ENCODE data around the gene SSR3. TPM values are rescaled to one million over a fixed set of nuclear protein-coding genes. Genes with fewer than 3 reads are reported as not detected.

The SSR3 gene
- total and polyA plus RNA-seq, 9 of the 15 experiments (the other 6 are each of a cell fraction or from before 2014, with no cell fraction given) = 104 to 464 (median 307) TPM

DNA sequence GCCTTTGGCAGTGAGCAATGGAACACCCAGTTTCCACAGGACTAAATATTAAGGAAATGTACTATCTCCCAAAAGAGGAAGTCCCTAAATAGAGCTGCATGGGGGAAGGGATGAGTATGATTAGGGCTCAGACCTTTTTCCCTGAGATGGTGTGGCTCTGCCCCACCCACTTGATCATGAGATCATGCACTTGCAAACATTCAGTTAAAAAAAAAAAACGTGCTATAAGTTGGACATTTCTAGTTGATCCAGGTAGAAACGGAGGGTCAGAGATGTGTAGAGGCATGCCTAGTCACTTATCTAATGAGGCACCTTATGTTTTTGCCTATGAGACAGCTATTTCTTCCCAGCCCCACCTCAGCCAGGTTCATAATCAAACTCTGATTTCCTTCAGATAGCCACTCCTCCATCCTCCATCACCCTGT, 24.5 kb upstream of the SSR3 start (continued):
- TF ChIP-seq, protein P1, sequence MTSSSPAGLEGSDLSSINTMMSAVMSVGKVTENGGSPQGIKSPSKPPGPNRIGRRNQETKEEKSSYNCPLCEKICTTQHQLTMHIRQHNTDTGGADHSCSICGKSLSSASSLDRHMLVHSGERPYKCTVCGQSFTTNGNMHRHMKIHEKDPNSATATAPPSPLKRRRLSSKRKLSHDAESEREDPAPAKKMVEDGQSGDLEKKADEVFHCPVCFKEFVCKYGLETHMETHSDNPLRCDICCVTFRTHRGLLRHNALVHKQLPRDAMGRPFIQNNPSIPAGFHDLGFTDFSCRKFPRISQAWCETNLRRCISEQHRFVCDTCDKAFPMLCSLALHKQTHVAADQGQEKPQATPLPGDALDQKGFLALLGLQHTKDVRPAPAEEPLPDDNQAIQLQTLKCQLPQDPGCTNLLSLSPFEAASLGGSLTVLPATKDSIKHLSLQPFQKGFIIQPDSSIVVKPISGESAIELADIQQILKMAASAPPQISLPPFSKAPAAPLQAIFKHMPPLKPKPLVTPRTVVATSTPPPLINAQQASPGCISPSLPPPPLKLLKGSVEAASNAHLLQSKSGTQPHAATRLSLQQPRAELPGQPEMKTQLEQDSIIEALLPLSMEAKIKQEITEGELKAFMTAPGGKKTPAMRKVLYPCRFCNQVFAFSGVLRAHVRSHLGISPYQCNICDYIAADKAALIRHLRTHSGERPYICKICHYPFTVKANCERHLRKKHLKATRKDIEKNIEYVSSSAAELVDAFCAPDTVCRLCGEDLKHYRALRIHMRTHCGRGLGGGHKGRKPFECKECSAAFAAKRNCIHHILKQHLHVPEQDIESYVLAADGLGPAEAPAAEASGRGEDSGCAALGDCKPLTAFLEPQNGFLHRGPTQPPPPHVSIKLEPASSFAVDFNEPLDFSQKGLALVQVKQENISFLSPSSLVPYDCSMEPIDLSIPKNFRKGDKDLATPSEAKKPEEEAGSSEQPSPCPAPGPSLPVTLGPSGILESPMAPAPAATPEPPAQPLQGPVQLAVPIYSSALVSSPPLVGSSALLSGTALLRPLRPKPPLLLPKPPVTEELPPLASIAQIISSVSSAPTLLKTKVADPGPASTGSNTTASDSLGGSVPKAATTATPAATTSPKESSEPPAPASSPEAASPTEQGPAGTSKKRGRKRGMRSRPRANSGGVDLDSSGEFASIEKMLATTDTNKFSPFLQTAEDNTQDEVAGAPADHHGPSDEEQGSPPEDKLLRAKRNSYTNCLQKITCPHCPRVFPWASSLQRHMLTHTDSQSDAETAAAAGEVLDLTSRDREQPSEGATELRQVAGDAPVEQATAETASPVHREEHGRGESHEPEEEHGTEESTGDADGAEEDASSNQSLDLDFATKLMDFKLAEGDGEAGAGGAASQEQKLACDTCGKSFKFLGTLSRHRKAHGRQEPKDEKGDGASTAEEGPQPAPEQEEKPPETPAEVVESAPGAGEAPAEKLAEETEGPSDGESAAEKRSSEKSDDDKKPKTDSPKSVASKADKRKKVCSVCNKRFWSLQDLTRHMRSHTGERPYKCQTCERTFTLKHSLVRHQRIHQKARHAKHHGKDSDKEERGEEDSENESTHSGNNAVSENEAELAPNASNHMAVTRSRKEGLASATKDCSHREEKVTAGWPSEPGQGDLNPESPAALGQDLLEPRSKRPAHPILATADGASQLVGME (CRISPR knock-in tag; IDR thresholded peaks at IDR 0.05) = no peak
- no peak for TF ChIP-seq NR3C1 (CRISPR knock-in tag; IDR thresholded peaks at IDR 0.05)
- TF ChIP-seq KLF13 (tag; IDR thresholded peaks at IDR 0.05; ENCODE audit: borderline replicate concordance, low read depth) = peak; percentile 69; the same call in 1 of the 2 replicates
- no peak for TF ChIP-seq SREBF1 (IDR thresholded peaks at IDR 0.05; ENCODE audit: borderline replicate concordance, low read depth, low read length)
- TF ChIP-seq, protein P2, sequence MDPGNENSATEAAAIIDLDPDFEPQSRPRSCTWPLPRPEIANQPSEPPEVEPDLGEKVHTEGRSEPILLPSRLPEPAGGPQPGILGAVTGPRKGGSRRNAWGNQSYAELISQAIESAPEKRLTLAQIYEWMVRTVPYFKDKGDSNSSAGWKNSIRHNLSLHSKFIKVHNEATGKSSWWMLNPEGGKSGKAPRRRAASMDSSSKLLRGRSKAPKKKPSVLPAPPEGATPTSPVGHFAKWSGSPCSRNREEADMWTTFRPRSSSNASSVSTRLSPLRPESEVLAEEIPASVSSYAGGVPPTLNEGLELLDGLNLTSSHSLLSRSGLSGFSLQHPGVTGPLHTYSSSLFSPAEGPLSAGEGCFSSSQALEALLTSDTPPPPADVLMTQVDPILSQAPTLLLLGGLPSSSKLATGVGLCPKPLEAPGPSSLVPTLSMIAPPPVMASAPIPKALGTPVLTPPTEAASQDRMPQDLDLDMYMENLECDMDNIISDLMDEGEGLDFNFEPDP (CRISPR knock-in tag; IDR thresholded peaks at IDR 0.05) = no peak
- TF ChIP-seq ADNP (tag; IDR thresholded peaks at IDR 0.05) = no peak
- TF ChIP-seq, protein P3, sequence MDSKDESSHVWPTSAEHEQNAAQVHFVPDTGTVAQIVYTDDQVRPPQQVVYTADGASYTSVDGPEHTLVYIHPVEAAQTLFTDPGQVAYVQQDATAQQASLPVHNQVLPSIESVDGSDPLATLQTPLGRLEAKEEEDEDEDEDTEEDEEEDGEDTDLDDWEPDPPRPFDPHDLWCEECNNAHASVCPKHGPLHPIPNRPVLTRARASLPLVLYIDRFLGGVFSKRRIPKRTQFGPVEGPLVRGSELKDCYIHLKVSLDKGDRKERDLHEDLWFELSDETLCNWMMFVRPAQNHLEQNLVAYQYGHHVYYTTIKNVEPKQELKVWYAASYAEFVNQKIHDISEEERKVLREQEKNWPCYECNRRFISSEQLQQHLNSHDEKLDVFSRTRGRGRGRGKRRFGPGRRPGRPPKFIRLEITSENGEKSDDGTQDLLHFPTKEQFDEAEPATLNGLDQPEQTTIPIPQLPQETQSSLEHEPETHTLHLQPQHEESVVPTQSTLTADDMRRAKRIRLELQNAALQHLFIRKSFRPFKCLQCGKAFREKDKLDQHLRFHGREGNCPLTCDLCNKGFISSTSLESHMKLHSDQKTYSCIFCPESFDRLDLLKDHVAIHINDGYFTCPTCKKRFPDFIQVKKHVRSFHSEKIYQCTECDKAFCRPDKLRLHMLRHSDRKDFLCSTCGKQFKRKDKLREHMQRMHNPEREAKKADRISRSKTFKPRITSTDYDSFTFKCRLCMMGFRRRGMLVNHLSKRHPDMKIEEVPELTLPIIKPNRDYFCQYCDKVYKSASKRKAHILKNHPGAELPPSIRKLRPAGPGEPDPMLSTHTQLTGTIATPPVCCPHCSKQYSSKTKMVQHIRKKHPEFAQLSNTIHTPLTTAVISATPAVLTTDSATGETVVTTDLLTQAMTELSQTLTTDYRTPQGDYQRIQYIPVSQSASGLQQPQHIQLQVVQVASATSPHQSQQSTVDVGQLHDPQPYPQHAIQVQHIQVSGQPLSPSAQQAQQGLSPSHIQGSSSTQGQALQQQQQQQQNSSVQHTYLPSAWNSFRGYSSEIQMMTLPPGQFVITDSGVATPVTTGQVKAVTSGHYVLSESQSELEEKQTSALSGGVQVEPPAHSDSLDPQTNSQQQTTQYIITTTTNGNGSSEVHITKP (IDR thresholded peaks at IDR 0.05; ENCODE audit: partially characterized antibody) = peak; percentile 60
- no peak for TF ChIP-seq KLF1 (tag; IDR thresholded peaks at IDR 0.05)
- peak; percentile 91 for TF ChIP-seq DPF2 (IDR thresholded peaks at IDR 0.05)
- TF ChIP-seq SRSF7 (optimal IDR thresholded peaks at IDR 0.05; ENCODE audit: low read depth, low read length) = no peak
- no peak for TF ChIP-seq ZNF699 (CRISPR knock-in tag; IDR thresholded peaks at IDR 0.05; ENCODE audit: insufficient replicate concordance)
- TF ChIP-seq ZNF282 (CRISPR knock-in tag; IDR thresholded peaks at IDR 0.05) = no peak
- TF ChIP-seq KDM1A (IDR thresholded peaks at IDR 0.05) = peak; percentile 61 to 63; a peak in 3 of 4 replicates
- 0 out of 2 replicates have a peak, but pooled peaks have one; percentile 58 for TF ChIP-seq ZNF175 (CRISPR knock-in tag; IDR thresholded peaks at IDR 0.05; ENCODE audit: low read depth)
- TF ChIP-seq SIRT6 (IDR thresholded peaks at IDR 0.05; ENCODE audit: low read depth, low read length) = no peak
- no peak for TF ChIP-seq HNRNPK (IDR thresholded peaks at IDR 0.05; ENCODE audit: low read depth, low read length, poor library complexity, severe bottlenecking)
- no peak for TF ChIP-seq MEIS2 (IDR thresholded peaks at IDR 0.05; ENCODE audit: partially characterized antibody)
